H1 (cell line): ENCODE data around the gene CACNA2D3. TPM values are rescaled to one million over a fixed set of nuclear protein-coding genes. Genes with fewer than 3 reads are reported as not detected.

Experiments used
- E2F6 ChIP-seq: IDR thresholded peaks from 2 replicates; pipeline ENCODE4 v1.6.1; 2012; ENCODE audit warnings: inconsistent platforms
- JUN ChIP-seq: IDR thresholded peaks from 2 replicates; pipeline ENCODE4 v1.6.1; 2011; ENCODE audit warnings: low read depth, mild to moderate bottlenecking, improper control_type of control experiment, low read length
- polyA plus RNA-seq, 7 experiments: library from polyadenylated mRNA; depleted of rRNA in 3 of 7; stranded (reverse) in 5 of 7; unstranded in 2 of 7; fragments of >200 nt in 5 of 7; fragments of 200-250 nt in 2 of 7; gene quantifications; 1 replicate in 5 of 7; 2 replicates in 1 of 7; 4 replicates in 1 of 7; pipeline versions ENCODE4 v1.2.1 to v1.2.3, GENCODE V29; 2011 to 2013; ENCODE audit warnings: missing spikeins in 2 of 7, mixed read lengths in 2 of 7
- total RNA-seq: library from RNA; stranded (reverse); fragmentation: NEBNext Ultra II Directional; extraction: Animal tissue kit (Norgen Biotek cat#: 25700); gene quantifications from 2 replicates; pipeline ENCODE4 v1.2.1, GENCODE V29; 2021

The CACNA2D3 gene
- total and polyA plus RNA-seq, 2 of the 8 experiments (the other 6 are each of a cell fraction or from before 2014, with no cell fraction given): 1.5 to 1.8 TPM

- TF ChIP-seq JUN: no peak
- no peak for TF ChIP-seq E2F6
- TF ChIP-seq, all 59 proteins: peak for 0
Measured at GRCh38 chr3:54932606-54933005, 810.3 kb downstream of the CACNA2D3 start (continued).
